ENCODE measurements around the gene LAG3. TPM values are rescaled to one million over a fixed set of nuclear protein-coding genes. Genes with fewer than 3 reads are reported as not detected.

The LAG3 gene
- total RNA-seq, 1 experiment from 2014 or later = 3.3 TPM

DNA sequence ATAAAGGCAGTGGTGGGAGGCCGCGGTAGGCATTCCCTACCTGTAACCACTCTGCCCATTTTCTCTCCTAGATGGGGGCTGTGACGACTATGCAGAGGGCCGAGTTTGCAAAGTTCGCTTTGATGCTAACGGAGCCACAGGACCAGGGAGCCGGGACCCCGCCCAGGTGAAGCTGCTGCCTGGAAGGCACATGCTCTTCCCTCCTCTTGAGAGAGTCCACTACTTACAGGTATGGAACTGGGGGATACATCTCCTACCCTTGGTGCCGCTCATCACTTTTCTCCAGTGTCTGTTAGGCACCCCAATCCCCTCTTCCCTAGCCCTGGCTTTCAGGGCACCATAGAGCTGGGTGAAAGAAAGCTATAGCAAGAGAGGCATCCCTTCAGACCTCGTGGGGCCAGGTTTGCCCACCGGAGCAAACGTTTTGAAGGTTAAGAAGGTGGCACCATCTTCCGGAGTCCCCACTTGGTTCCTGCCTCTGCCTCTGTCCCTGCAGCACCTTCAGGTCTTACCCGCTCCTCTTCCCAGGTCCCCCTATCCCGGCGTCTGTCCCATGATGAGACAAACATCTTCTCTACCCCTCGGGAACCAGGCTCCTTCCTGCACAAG lies 53.9 kb downstream of the LAG3 start:
- DNase-seq (ENCODE audit: low read depth, low spot score) (no peak), ATAC-seq (no peak)
- ChIA-PET CTCF (interaction anchor here (0.9 kb wide), 1 partner anchor 73 kb away, joined by 3 read pairs; the partner anchor contains the start of gene MLF2), POLR2A (no interaction called here), RAD21 (ENCODE audit: low non-redundant PET in 1 of 2, low total read pairs in 2 of 2, uncharacterized antibody in 2 of 2, unreplicated experiment in 2 of 2) (no interaction called here)
- TF ChIP-seq YY1 (IDR thresholded peaks at IDR 0.05; ENCODE audit: extremely low read depth, insufficient replicate concordance, low read depth, low read length) = no peak
- TF ChIP-seq POLR2A (IDR thresholded peaks at IDR 0.05; ENCODE audit: borderline replicate concordance, extremely low read depth, insufficient read depth, insufficient read length) = no peak
- no peak for TF ChIP-seq JUND (IDR thresholded peaks at IDR 0.05)
- no peak for TF ChIP-seq EZH2 (IDR thresholded peaks at IDR 0.05)
- no peak for TF ChIP-seq CEBPB (IDR thresholded peaks at IDR 0.05; ENCODE audit: low read depth)
- TF ChIP-seq EGR1 (IDR thresholded peaks at IDR 0.05; ENCODE audit: low read depth) = no peak
- TF ChIP-seq, protein P1, sequence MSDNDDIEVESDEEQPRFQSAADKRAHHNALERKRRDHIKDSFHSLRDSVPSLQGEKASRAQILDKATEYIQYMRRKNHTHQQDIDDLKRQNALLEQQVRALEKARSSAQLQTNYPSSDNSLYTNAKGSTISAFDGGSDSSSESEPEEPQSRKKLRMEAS (IDR thresholded peaks at IDR 0.05) = no peak
- TF ChIP-seq TCF7L2 (IDR thresholded peaks at IDR 0.05; ENCODE audit: borderline replicate concordance, extremely low read depth, insufficient read depth, insufficient read length) = no peak
- TF ChIP-seq, protein P2, sequence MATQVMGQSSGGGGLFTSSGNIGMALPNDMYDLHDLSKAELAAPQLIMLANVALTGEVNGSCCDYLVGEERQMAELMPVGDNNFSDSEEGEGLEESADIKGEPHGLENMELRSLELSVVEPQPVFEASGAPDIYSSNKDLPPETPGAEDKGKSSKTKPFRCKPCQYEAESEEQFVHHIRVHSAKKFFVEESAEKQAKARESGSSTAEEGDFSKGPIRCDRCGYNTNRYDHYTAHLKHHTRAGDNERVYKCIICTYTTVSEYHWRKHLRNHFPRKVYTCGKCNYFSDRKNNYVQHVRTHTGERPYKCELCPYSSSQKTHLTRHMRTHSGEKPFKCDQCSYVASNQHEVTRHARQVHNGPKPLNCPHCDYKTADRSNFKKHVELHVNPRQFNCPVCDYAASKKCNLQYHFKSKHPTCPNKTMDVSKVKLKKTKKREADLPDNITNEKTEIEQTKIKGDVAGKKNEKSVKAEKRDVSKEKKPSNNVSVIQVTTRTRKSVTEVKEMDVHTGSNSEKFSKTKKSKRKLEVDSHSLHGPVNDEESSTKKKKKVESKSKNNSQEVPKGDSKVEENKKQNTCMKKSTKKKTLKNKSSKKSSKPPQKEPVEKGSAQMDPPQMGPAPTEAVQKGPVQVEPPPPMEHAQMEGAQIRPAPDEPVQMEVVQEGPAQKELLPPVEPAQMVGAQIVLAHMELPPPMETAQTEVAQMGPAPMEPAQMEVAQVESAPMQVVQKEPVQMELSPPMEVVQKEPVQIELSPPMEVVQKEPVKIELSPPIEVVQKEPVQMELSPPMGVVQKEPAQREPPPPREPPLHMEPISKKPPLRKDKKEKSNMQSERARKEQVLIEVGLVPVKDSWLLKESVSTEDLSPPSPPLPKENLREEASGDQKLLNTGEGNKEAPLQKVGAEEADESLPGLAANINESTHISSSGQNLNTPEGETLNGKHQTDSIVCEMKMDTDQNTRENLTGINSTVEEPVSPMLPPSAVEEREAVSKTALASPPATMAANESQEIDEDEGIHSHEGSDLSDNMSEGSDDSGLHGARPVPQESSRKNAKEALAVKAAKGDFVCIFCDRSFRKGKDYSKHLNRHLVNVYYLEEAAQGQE (IDR thresholded peaks at IDR 0.05; ENCODE audit: low read depth) = no peak
- no peak for TF ChIP-seq ELF1 (IDR thresholded peaks at IDR 0.05; ENCODE audit: borderline replicate concordance, low read depth)
- TF ChIP-seq FOSL1 (IDR thresholded peaks at IDR 0.05; ENCODE audit: low read depth) = no peak
- no peak for TF ChIP-seq SIN3A (IDR thresholded peaks at IDR 0.05; ENCODE audit: low read depth)
- TF ChIP-seq, protein P3, sequence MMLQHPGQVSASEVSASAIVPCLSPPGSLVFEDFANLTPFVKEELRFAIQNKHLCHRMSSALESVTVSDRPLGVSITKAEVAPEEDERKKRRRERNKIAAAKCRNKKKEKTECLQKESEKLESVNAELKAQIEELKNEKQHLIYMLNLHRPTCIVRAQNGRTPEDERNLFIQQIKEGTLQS (IDR thresholded peaks at IDR 0.05) = no peak
- no peak for TF ChIP-seq EZH2phosphoT487 (IDR thresholded peaks at IDR 0.05; ENCODE audit: borderline replicate concordance)
- TF ChIP-seq, protein P4, sequence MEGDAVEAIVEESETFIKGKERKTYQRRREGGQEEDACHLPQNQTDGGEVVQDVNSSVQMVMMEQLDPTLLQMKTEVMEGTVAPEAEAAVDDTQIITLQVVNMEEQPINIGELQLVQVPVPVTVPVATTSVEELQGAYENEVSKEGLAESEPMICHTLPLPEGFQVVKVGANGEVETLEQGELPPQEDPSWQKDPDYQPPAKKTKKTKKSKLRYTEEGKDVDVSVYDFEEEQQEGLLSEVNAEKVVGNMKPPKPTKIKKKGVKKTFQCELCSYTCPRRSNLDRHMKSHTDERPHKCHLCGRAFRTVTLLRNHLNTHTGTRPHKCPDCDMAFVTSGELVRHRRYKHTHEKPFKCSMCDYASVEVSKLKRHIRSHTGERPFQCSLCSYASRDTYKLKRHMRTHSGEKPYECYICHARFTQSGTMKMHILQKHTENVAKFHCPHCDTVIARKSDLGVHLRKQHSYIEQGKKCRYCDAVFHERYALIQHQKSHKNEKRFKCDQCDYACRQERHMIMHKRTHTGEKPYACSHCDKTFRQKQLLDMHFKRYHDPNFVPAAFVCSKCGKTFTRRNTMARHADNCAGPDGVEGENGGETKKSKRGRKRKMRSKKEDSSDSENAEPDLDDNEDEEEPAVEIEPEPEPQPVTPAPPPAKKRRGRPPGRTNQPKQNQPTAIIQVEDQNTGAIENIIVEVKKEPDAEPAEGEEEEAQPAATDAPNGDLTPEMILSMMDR (IDR thresholded peaks at IDR 0.05 in 2 of 3, conservative IDR thresholded peaks at IDR 0.05 in 1 of 3; ENCODE audit: borderline replicate concordance in 1 of 3, insufficient read depth in 1 of 3, low read depth in 2 of 3, low read length in 2 of 3) = no peak
- TF ChIP-seq SP1 (IDR thresholded peaks at IDR 0.05; ENCODE audit: low read depth) = no peak
- TF ChIP-seq SRF (IDR thresholded peaks at IDR 0.05; ENCODE audit: low read depth) = no peak
- TF ChIP-seq POLR2AphosphoS5 (IDR thresholded peaks at IDR 0.05; ENCODE audit: low read depth, low read length) = no peak
- TF ChIP-seq CBX3 (IDR thresholded peaks at IDR 0.05; ENCODE audit: low read depth) = no peak
- TF ChIP-seq, protein P5, sequence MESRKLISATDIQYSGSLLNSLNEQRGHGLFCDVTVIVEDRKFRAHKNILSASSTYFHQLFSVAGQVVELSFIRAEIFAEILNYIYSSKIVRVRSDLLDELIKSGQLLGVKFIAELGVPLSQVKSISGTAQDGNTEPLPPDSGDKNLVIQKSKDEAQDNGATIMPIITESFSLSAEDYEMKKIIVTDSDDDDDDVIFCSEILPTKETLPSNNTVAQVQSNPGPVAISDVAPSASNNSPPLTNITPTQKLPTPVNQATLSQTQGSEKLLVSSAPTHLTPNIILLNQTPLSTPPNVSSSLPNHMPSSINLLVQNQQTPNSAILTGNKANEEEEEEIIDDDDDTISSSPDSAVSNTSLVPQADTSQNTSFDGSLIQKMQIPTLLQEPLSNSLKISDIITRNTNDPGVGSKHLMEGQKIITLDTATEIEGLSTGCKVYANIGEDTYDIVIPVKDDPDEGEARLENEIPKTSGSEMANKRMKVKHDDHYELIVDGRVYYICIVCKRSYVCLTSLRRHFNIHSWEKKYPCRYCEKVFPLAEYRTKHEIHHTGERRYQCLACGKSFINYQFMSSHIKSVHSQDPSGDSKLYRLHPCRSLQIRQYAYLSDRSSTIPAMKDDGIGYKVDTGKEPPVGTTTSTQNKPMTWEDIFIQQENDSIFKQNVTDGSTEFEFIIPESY (IDR thresholded peaks at IDR 0.05; ENCODE audit: extremely low read depth, insufficient replicate concordance, low read length) = no peak
- peaks cover 2 to 5% of the 10 kb centered on the region in 2 experiments; a peak in 2 of 4 replicates for H3K36me3 ChIP-seq (ENCODE audit: control insufficient read depth in 1 of 2, insufficient read depth in 2 of 2, low read length in 2 of 2)
- peak overlapping the region; percentile 78; the same call in 1 of the 2 replicates for H3K27ac ChIP-seq (ENCODE audit: low read depth, low read length)
- H3K27me3 ChIP-seq (ENCODE audit: insufficient read depth, low read length) = peaks cover 6% of the 10 kb centered on the region; the same call in 1 of the 2 replicates
- no peaks in the 10 kb centered on the region for H3K9me3 ChIP-seq (ENCODE audit: control insufficient read depth in 1 of 2, insufficient read depth in 1 of 2, low read depth in 1 of 2, low read length in 2 of 2)
- H3K4me1 ChIP-seq (ENCODE audit: control insufficient read depth in 1 of 2, insufficient read depth in 2 of 2, low read length in 2 of 2) = peaks cover 19 to 48% of the 10 kb centered on the region in 2 experiments
- peaks cover 31% of the 10 kb centered on the region for H3K79me2 ChIP-seq (ENCODE audit: insufficient read depth, low read length)
- no peak overlapping the region for H3K9ac ChIP-seq (ENCODE audit: low read length)
- no peaks in the 10 kb centered on the region for H3K9me2 ChIP-seq (ENCODE audit: insufficient read depth)
- no peak overlapping the region for H3K4me3 ChIP-seq (replicated peaks in 1 of 2; ENCODE audit: low read depth in 1 of 2, low read length in 2 of 2)
- no TSS peak for BruUV-seq (replicated peaks)
- no peaks in the 10 kb centered on the region for H4K20me1 ChIP-seq (ENCODE audit: insufficient read depth)
- no peak overlapping the region for H2AFZ ChIP-seq (ENCODE audit: low read depth, low read length, poor library complexity, severe bottlenecking)
- intact Hi-C loops (cut with micrococcal nuclease) = no loop called here
- H3K4me2 ChIP-seq (ENCODE audit: low read length) = no peak overlapping the region

Data from HCT116 (cell line).